MCF 10A (cell line): ENCODE results near the gene PROM1. TPM values are rescaled to one million over a fixed set of nuclear protein-coding genes. Genes with fewer than 3 reads are reported as not detected.

ENCODE experiments used
- BruUV-seq: library from RNA; stranded (reverse); fragments of 400-500 nt; replicated peaks from 2 replicates; lab custom pipeline; 2021; lab: Mats Ljungman, UMichigan
- CTCF ChIA-PET: fragments of 300-600 bp; sonication (Branson Sonifier 250); formaldehyde crosslinking; extraction: SDS; loops from one replicate; lab custom pipeline; 2021; ENCODE audit warnings: antibody characterized with exemption, inconsistent platforms; lab: Yijun Ruan, JAX
- POLR2A ChIA-PET: fragments of 300-600, 350-650 bp; sonication (Branson Sonifier 250); formaldehyde crosslinking; extraction: SDS; loops from one replicate; lab custom pipeline; 2020; ENCODE audit warnings: antibody characterized with exemption, inconsistent platforms; lab: Yijun Ruan, JAX
- DNase-seq: peaks from one replicate; pipeline ENCODE4 v3.0.0-alpha.2; 2018; ENCODE audit not compliant: unreplicated experiment
- H3K27ac Mint-ChIP-seq: one replicate; pipeline ENCODE4 v1.8.0; 2022; ENCODE audit warnings: mild to moderate bottlenecking, low read depth, mixed read lengths; ENCODE audit not compliant: unreplicated experiment
- H3K27me3 Mint-ChIP-seq: one replicate; pipeline ENCODE4 v1.8.0; 2022; ENCODE audit warnings: mixed read lengths; ENCODE audit not compliant: insufficient read depth, unreplicated experiment
- H3K36me3 Mint-ChIP-seq: one replicate; pipeline ENCODE4 v1.8.0; 2022; ENCODE audit warnings: mild to moderate bottlenecking, moderate library complexity, mixed read lengths; ENCODE audit not compliant: insufficient read depth, unreplicated experiment
- H3K4me1 Mint-ChIP-seq: one replicate; pipeline ENCODE4 v1.8.0; 2022; ENCODE audit warnings: mixed read lengths; ENCODE audit not compliant: insufficient read depth, unreplicated experiment
- H3K4me3 Mint-ChIP-seq: one replicate; pipeline ENCODE4 v1.8.0; 2022; ENCODE audit warnings: mild to moderate bottlenecking, moderate library complexity, mixed read lengths; ENCODE audit not compliant: unreplicated experiment
- H3K9me3 Mint-ChIP-seq: one replicate; pipeline ENCODE4 v1.8.0; 2022; ENCODE audit warnings: mixed read lengths; ENCODE audit not compliant: unreplicated experiment
- intact Hi-C: fragments of 100-400 bp; cut with micrococcal nuclease; formaldehyde crosslinking; loops from 2 replicates; pipeline ENCODE4 v1.14.1; 2022
- total RNA-seq: library from RNA; stranded (reverse); gene quantifications from 2 replicates; pipeline ENCODE4 v1.2.3, GENCODE V29; 2022
- TF ChIP-seq, protein P1 (sequence below): fragments of 200-600 bp; IDR thresholded peaks from one replicate; pipeline ENCODE4 v1.8.0; 2022; ENCODE audit warnings: antibody characterized with exemption, mild to moderate bottlenecking; ENCODE audit not compliant: unreplicated experiment

The PROM1 gene
- total RNA-seq, 1 experiment from 2014 or later = not detected

DNA sequence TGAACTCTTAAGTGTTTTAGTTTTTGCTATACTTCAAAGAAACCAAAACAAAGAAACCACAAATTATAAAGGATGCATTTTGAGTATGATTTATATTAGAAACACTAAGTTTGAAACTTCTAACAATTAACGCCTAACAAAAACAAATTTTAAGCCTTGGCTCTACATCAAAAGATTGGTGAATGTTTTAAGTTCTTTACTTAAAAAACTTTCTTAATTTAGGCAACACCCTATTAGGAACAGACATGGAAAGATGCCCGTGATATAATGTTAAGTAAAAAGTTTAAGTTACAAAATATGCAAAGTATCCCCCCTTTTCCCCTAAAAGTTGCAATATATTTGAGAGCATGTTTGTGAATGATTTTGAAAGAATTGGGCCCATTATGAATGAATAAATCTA is 21.2 kb downstream of the PROM1 start:
- DNase-seq = no peak
- no peak overlapping the region for H3K4me3 Mint-ChIP-seq
- intact Hi-C loops = no loop called here
- POLR2A ChIA-PET = no interaction called here
- TF ChIP-seq, protein P1, sequence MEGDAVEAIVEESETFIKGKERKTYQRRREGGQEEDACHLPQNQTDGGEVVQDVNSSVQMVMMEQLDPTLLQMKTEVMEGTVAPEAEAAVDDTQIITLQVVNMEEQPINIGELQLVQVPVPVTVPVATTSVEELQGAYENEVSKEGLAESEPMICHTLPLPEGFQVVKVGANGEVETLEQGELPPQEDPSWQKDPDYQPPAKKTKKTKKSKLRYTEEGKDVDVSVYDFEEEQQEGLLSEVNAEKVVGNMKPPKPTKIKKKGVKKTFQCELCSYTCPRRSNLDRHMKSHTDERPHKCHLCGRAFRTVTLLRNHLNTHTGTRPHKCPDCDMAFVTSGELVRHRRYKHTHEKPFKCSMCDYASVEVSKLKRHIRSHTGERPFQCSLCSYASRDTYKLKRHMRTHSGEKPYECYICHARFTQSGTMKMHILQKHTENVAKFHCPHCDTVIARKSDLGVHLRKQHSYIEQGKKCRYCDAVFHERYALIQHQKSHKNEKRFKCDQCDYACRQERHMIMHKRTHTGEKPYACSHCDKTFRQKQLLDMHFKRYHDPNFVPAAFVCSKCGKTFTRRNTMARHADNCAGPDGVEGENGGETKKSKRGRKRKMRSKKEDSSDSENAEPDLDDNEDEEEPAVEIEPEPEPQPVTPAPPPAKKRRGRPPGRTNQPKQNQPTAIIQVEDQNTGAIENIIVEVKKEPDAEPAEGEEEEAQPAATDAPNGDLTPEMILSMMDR = no peak
- no peaks in the 10 kb centered on the region for H3K36me3 Mint-ChIP-seq
- no peak overlapping the region for H3K27ac Mint-ChIP-seq
- H3K9me3 Mint-ChIP-seq = no peaks in the 10 kb centered on the region
- peaks cover 11% of the 10 kb centered on the region for H3K27me3 Mint-ChIP-seq
- H3K4me1 Mint-ChIP-seq = no peaks in the 10 kb centered on the region
- BruUV-seq = no TSS peak
- CTCF ChIA-PET = no interaction called here

DNA sequence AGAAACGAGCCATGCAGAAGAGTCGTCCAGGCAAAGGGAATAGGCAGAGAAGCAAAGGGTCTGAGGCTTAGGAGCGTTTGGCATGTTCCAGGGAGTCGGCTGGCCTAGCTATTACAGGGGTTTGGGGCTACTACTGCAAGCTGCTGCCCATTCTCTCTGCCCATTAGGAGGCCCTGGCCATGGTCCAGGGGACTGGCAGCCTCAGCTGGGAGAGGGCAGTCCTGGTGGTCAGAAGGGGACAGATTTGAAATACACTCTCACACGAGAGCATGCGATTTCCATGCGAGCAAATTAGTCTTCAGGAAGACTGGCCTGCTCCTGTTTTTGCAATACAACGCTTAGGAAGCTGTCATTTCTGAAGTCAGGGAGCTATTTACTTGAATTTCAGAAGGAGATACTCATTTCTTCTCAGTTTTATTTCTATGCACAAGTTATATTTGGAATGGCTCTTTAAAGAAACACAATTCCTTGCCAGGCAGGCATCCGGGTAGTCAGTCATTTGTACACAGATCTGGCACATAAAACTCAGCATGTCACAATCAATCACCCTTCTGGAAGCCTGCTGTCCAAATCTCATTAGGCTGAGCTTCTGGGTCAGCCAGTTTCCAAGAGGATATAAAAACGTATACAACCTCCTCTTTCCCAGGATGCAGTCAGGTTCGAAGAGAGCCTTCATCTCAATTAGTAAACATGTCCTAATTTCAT is 27.0 kb downstream of the PROM1 start:
- ChIA-PET POLR2A (no interaction called here), CTCF (no interaction called here)
- no peak for DNase-seq
- H3K4me3 Mint-ChIP-seq = no peak overlapping the region
- H3K27ac Mint-ChIP-seq = no peak overlapping the region
- H3K27me3 Mint-ChIP-seq = peaks cover 64% of the 10 kb centered on the region
- H3K36me3 Mint-ChIP-seq = no peaks in the 10 kb centered on the region
- BruUV-seq = no TSS peak
- TF ChIP-seq, protein P1 = no peak
- intact Hi-C loops = no loop called here
- no peaks in the 10 kb centered on the region for H3K9me3 Mint-ChIP-seq
- H3K4me1 Mint-ChIP-seq = no peaks in the 10 kb centered on the region

DNA sequence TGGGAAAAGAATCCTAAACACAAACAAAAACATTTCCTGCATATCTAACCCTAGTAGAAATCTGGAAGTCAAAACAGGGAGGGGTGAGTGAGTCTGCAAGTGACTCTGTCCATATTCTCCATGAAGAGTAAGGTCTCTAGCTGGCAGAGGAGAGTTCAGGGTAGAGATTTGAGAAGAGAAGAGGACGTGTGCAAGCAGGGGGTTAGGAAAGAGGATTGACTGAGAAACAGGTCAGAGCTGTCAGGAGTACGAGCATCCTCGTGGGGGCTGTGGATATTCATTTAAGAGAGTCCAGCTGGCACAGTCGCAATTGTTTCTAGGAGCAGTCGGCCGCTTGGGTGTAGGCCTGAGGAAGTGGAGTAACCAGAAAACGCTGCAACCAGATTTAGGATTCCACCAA is 27.9 kb downstream of the PROM1 start:
- Mint-ChIP-seq H3K36me3 (no peaks in the 10 kb centered on the region), H3K27me3 (peaks cover 74% of the 10 kb centered on the region), H3K4me3 (no peak overlapping the region), H3K4me1 (no peaks in the 10 kb centered on the region), H3K9me3 (no peaks in the 10 kb centered on the region), H3K27ac (no peak overlapping the region)
- BruUV-seq = no TSS peak
- DNase-seq = no peak
- TF ChIP-seq, protein P1 = no peak
- POLR2A ChIA-PET = interaction anchor here (0.7 kb wide), 1 partner anchor 68 kb away, joined by 3 read pairs; no protein-coding TSS in a partner anchor
- CTCF ChIA-PET = interaction anchor here (0.7 kb wide), 1 partner anchor 570 kb away, joined by 3 read pairs; no protein-coding TSS in a partner anchor
- intact Hi-C loops = no loop called here

DNA sequence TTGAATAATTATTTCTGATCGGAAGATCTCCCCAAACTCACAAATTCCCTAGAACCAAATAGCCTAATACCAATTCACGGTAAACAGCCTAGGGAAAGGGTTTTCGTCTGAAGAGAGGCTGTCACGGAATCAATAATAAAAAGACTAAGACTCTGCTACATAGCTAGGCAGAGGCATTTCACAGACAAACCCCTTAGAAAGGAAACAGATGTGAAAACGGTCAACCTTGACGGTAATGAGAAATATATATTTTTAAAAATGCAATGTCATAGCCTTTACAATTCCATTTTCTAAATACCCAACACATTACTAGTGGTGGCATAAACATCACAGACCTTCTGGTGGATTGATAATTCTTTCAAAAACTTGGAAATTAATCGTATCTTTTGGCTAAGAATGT is 28.4 kb downstream of the PROM1 start:
- TF ChIP-seq, protein P1 = no peak
- H3K4me3 Mint-ChIP-seq = no peak overlapping the region
- H3K27ac Mint-ChIP-seq = no peak overlapping the region
- CTCF ChIA-PET = interaction anchor here (0.7 to 1.2 kb wide), 2 partner anchors 150 to 569 kb away, joined by 3 read pairs; no protein-coding TSS in a partner anchor
- H3K9me3 Mint-ChIP-seq = no peaks in the 10 kb centered on the region
- intact Hi-C loops = no loop called here
- no peaks in the 10 kb centered on the region for H3K36me3 Mint-ChIP-seq
- BruUV-seq = no TSS peak
- H3K27me3 Mint-ChIP-seq = peaks cover 78% of the 10 kb centered on the region
- no peak for DNase-seq
- H3K4me1 Mint-ChIP-seq = no peaks in the 10 kb centered on the region
- POLR2A ChIA-PET = interaction anchor here (0.7 kb wide), 1 partner anchor 69 kb away, joined by 3 read pairs; no protein-coding TSS in a partner anchor
